ENCODE results near the gene ERC1. TPM values are rescaled to one million over a fixed set of nuclear protein-coding genes. Genes with fewer than 3 reads are reported as not detected.
A peak's percentile ranks its signal among the peaks of the same experiment; 100 is the strongest.

ERC1 gene
- polyA plus RNA-seq, 2 of the 4 experiments (the other 2 are of a cell fraction): 14.2 to 20.9 TPM

GRCh38 chr12:1044199-1044598 is 53.2 kb downstream of the ERC1 start:
- FAIRE-seq (no peak), DNase-seq (ENCODE audit: low read depth in 1 of 2, low spot score in 1 of 2) (no peak), ATAC-seq (no peak)
- Histone ChIP-seq H3K27ac (0 out of 6 replicates have a peak overlapping the region, but pooled peaks of 1 of the 2 experiments have one; percentile 4), H3K9me3 (no peaks in the 10 kb centered on the region), H3K4me2 (peak overlapping the region; percentile 61), H3K4me3 (no peak overlapping the region), H3K4me1 (peaks cover 20% of the 10 kb centered on the region)
- POLR2A ChIA-PET: no interaction called here
- TF ChIP-seq ZSCAN20 (CRISPR knock-in tag; IDR thresholded peaks at IDR 0.05): no peak
- TF ChIP-seq CTCF (IDR thresholded peaks at IDR 0.05): no peak
- no peak for TF ChIP-seq SREBF2 (IDR thresholded peaks at IDR 0.05)
- TF ChIP-seq RFX5 (IDR thresholded peaks at IDR 0.05): no peak
- TF ChIP-seq CEBPB (IDR thresholded peaks at IDR 0.05): no peak
- TF ChIP-seq HEYL (CRISPR knock-in tag; IDR thresholded peaks at IDR 0.05): no peak
- no peak for TF ChIP-seq MAX (IDR thresholded peaks at IDR 0.05)
- no peak for TF ChIP-seq CHD2 (IDR thresholded peaks at IDR 0.05; ENCODE audit: low read length, partially characterized antibody)
- TF ChIP-seq MAFK (IDR thresholded peaks at IDR 0.05; ENCODE audit: partially characterized antibody): no peak
- no peak for TF ChIP-seq TFCP2L1 (CRISPR knock-in tag; IDR thresholded peaks at IDR 0.05)
- no peak for TF ChIP-seq MAZ (IDR thresholded peaks at IDR 0.05; ENCODE audit: borderline replicate concordance, low read depth, low read length)
- TF ChIP-seq E2F6 (IDR thresholded peaks at IDR 0.05; ENCODE audit: borderline replicate concordance, low read depth): no peak
- CTCF ChIA-PET: no interaction called here

GRCh38 chr12:1044696-1045095 is 53.7 kb downstream of the ERC1 start:
- 63% methylated on average over 1 of the region's 1 CpG for WGBS (ENCODE audit: missing lambda C conversion rate)
- CTCF ChIA-PET: no interaction called here
- Histone ChIP-seq H3K9me3 (no peaks in the 10 kb centered on the region), H3K4me2 (peak overlapping the region; percentile 61), H3K27ac (no peak overlapping the region), H3K4me1 (peaks cover 20% of the 10 kb centered on the region), H3K4me3 (no peak overlapping the region)
- TF ChIP-seq JUNB (IDR thresholded peaks at IDR 0.05) (0 out of 2 replicates have a peak, but pooled peaks have one; percentile 23), FOSL2 (IDR thresholded peaks at IDR 0.05) (no peak), FOSL2 (CRISPR knock-in tag; IDR thresholded peaks at IDR 0.05) (peak; percentile 65), HOXB13 (CRISPR knock-in tag; IDR thresholded peaks at IDR 0.05; ENCODE audit: low read depth) (no peak), CEBPB (IDR thresholded peaks at IDR 0.05) (no peak)
- POLR2A ChIA-PET: no interaction called here
- FAIRE-seq: no peak
- DNase-seq (ENCODE audit: low read depth in 1 of 2, low spot score in 1 of 2): peak in 1 of 2 experiments; percentile 8
- ATAC-seq: no peak

- ATAC-seq (no peak), FAIRE-seq (no peak), DNase-seq (ENCODE audit: low read depth in 1 of 2, low spot score in 1 of 2) (no peak)
- H3K4me1 ChIP-seq: peaks cover 26% of the 10 kb centered on the region
- POLR2A ChIA-PET: no interaction called here
- no peak overlapping the region for H3K27ac ChIP-seq
- no peak overlapping the region for H3K4me3 ChIP-seq
- CTCF ChIA-PET: no interaction called here
- WGBS (ENCODE audit: missing lambda C conversion rate): 99% methylated on average over 3 of the region's 3 CpGs
- no peak overlapping the region for H3K4me2 ChIP-seq
- no peaks in the 10 kb centered on the region for H3K9me3 ChIP-seq
- TF ChIP-seq CBX2 (IDR thresholded peaks at IDR 0.05; ENCODE audit: borderline replicate concordance, low read depth) (no peak), POLR2AphosphoS2 (conservative IDR thresholded peaks at IDR 0.05; ENCODE audit: low read length) (no peak), CTCF (IDR thresholded peaks at IDR 0.05) (no peak), CEBPB (IDR thresholded peaks at IDR 0.05) (no peak), GATA3 (IDR thresholded peaks at IDR 0.05; ENCODE audit: borderline replicate concordance) (no peak), HOXB5 (CRISPR knock-in tag; IDR thresholded peaks at IDR 0.05) (no peak), FOSL2 (IDR thresholded peaks at IDR 0.05) (no peak), FOSL2 (CRISPR knock-in tag; IDR thresholded peaks at IDR 0.05) (no peak), RARB (CRISPR knock-in tag; IDR thresholded peaks at IDR 0.05) (no peak), ESRRA (IDR thresholded peaks at IDR 0.05; ENCODE audit: borderline replicate concordance, low read length) (no peak), HEYL (CRISPR knock-in tag; IDR thresholded peaks at IDR 0.05) (no peak), ZFP36 (IDR thresholded peaks at IDR 0.05; ENCODE audit: borderline replicate concordance, partially characterized antibody) (no peak), HDAC2 (IDR thresholded peaks at IDR 0.05) (no peak), CHD2 (IDR thresholded peaks at IDR 0.05; ENCODE audit: low read length, partially characterized antibody) (no peak), BHLHE40 (IDR thresholded peaks at IDR 0.05; ENCODE audit: low read depth, low read length) (no peak), CHD4 (IDR thresholded peaks at IDR 0.05; ENCODE audit: borderline replicate concordance) (no peak), EHMT2 (IDR thresholded peaks at IDR 0.05; ENCODE audit: low read depth) (no peak), ZC3H11A (IDR thresholded peaks at IDR 0.05) (no peak)
These were observed 55.7 kb downstream of the ERC1 start for GRCh38 chr12:1046727-1047126.
